Mucosa of descending colon (tissue), 3 donors: Measurements from ENCODE around the gene INPP5F. TPM values are rescaled to one million over a fixed set of nuclear protein-coding genes. Genes with fewer than 3 reads are reported as not detected.

Experiments used
- ATAC-seq: fragments of 200-7000 bp; cut with Tn5 transposase; one replicate; pipeline ENCODE4 v1.9.1; 2020; ENCODE audit warnings: mild to moderate bottlenecking, moderate library complexity
- DNase-seq, 3 donors: peaks; one replicate each; pipeline ENCODE4 v3.0.0-alpha.2; 2020
- H3K36me3 ChIP-seq: fragments of 200-600 bp; one replicate; pipeline ENCODE4 v1.8.0; 2021; ENCODE audit warnings: low read depth, mild to moderate bottlenecking
- H3K4me1 ChIP-seq: fragments of 200-600 bp; one replicate; pipeline ENCODE4 v1.8.0; 2021; ENCODE audit warnings: low read depth, mild to moderate bottlenecking
- H3K4me3 ChIP-seq: fragments of 200-600 bp; one replicate; pipeline ENCODE4 v1.8.0; 2021; ENCODE audit warnings: mild to moderate bottlenecking
- H3K9me3 ChIP-seq: fragments of 200-600 bp; one replicate; pipeline ENCODE4 v1.8.0; 2021; ENCODE audit warnings: mild to moderate bottlenecking
- intact Hi-C, 2 donors: fragments of 100-400 bp; cut with DNase I in 1 of 2; cut with micrococcal nuclease in 1 of 2; formaldehyde crosslinking; loops; one replicate each; pipeline versions ENCODE4 v1.11.0 to v1.11.1; 2022; cut with DNase I, micrococcal nuclease
- total RNA-seq, 3 donors: library from RNA; stranded (reverse); fragmentation: NEBNext Ultra II Directional in 2 of 3; extraction: Animal tissue kit (Norgen Biotek cat#: 25700) in 2 of 3; gene quantifications; one replicate each; pipeline versions ENCODE4 v1.2.1 to v1.2.4, GENCODE V29; 2021 to 2023
- TF ChIP-seq, protein P1 (sequence below): fragments of 200-600 bp; IDR thresholded peaks from one replicate; pipeline ENCODE4 v1.8.0; 2022; ENCODE audit warnings: antibody characterized with exemption, mild to moderate bottlenecking
- donor health status: DM: no; HTN: no; CAD: no; lungs with moderate emphysema.
- donor health status: DM: no; HTN: no; CAD: no.
- donor health status: DM: no; HTN: yes; CAD: no.

INPP5F gene
- total RNA-seq, 3 donors from 2014 or later: 12.5 to 19.9 (median 13.2) TPM

GRCh38 chr10:119801176-119801575 is 75.3 kb downstream of the INPP5F start:
- Histone ChIP-seq H3K4me1 (no peaks in the 10 kb centered on the region), H3K4me3 (no peak overlapping the region), H3K36me3 (no peaks in the 10 kb centered on the region), H3K9me3 (no peaks in the 10 kb centered on the region)
- TF ChIP-seq, protein P1, sequence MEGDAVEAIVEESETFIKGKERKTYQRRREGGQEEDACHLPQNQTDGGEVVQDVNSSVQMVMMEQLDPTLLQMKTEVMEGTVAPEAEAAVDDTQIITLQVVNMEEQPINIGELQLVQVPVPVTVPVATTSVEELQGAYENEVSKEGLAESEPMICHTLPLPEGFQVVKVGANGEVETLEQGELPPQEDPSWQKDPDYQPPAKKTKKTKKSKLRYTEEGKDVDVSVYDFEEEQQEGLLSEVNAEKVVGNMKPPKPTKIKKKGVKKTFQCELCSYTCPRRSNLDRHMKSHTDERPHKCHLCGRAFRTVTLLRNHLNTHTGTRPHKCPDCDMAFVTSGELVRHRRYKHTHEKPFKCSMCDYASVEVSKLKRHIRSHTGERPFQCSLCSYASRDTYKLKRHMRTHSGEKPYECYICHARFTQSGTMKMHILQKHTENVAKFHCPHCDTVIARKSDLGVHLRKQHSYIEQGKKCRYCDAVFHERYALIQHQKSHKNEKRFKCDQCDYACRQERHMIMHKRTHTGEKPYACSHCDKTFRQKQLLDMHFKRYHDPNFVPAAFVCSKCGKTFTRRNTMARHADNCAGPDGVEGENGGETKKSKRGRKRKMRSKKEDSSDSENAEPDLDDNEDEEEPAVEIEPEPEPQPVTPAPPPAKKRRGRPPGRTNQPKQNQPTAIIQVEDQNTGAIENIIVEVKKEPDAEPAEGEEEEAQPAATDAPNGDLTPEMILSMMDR: no peak
- intact Hi-C loops: no loop called here
- no peak for DNase-seq
- no peak for ATAC-seq

- Histone ChIP-seq H3K4me3 (no peak overlapping the region), H3K36me3 (no peaks in the 10 kb centered on the region), H3K4me1 (no peaks in the 10 kb centered on the region), H3K9me3 (no peaks in the 10 kb centered on the region)
- TF ChIP-seq, protein P1: no peak
- ATAC-seq (no peak), DNase-seq (no peak)
- intact Hi-C loops: no loop called here
These were observed 76.2 kb downstream of the INPP5F start for GRCh38 chr10:119801998-119802538.

GRCh38 chr10:119803264-119803663 is 77.4 kb downstream of the INPP5F start:
- DNase-seq (no peak), ATAC-seq (no peak)
- TF ChIP-seq, protein P1: no peak
- Histone ChIP-seq H3K4me3 (no peak overlapping the region), H3K36me3 (no peaks in the 10 kb centered on the region), H3K9me3 (no peaks in the 10 kb centered on the region), H3K4me1 (no peaks in the 10 kb centered on the region)
- intact Hi-C loops: no loop called here

GRCh38 chr10:119805702-119806230 is 79.9 kb downstream of the INPP5F start:
- ATAC-seq (no peak), DNase-seq (no peak)
- intact Hi-C loops: no loop called here
- TF ChIP-seq, protein P1: no peak
- Histone ChIP-seq H3K36me3 (no peaks in the 10 kb centered on the region), H3K4me3 (no peak overlapping the region), H3K4me1 (no peaks in the 10 kb centered on the region), H3K9me3 (no peaks in the 10 kb centered on the region)

DNA sequence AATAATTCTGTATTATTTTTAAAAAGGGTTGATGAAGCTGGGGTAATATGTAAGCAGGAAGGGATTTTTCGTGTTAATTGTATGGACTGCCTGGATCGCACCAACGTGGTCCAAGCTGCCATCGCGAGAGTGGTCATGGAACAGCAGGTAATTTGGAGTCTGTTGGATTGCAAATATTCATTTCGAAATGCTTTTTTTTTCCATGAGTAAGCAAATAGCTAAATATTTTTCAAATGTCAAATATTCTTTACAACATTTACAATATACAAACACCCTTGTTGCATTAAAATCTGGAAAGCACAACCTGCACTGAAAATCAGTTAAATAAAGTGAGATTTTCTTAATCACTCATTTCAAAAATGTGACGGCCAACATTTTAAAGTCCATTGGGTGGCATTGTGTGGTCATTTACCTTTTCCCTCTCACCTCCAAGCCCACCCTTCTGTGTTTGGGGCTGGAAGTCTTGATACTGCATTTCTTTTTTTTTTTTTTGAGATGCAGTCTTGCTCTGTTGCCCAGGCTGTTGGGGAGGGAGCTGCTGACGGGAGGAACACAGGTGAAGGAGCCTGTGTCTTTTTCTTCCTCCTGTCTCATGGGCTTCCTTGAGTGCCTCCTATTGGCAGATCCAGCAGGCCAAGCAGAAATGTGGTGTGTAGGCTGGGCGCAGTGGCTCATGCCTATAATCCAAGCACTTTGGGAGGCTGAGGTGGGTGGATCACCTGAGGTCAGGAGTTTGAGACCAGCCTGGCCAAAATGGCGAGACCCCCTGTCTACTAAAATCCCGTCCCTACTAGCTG is 80.7 kb downstream of the INPP5F start:
- H3K36me3 ChIP-seq: no peaks in the 10 kb centered on the region
- TF ChIP-seq, protein P1: no peak
- H3K4me3 ChIP-seq: no peak overlapping the region
- intact Hi-C loops: no loop called here
- H3K9me3 ChIP-seq: no peaks in the 10 kb centered on the region
- H3K4me1 ChIP-seq: no peaks in the 10 kb centered on the region
- DNase-seq (no peak), ATAC-seq (no peak)
